ENCODE data around the gene GRPEL1.

GRCh38 chr4:7018281-7018680 is 49.6 kb downstream of the GRPEL1 start:
- no peak for TF ChIP-seq TCF7L2 (IDR thresholded peaks at IDR 0.05; ENCODE audit: low read depth, low read length)
- no peak for TF ChIP-seq NFIC (IDR thresholded peaks at IDR 0.05; ENCODE audit: low read length)
- TF ChIP-seq CBFB (CRISPR knock-in tag; IDR thresholded peaks at IDR 0.05), result no peak
- TF ChIP-seq ZKSCAN8 (CRISPR knock-in tag; IDR thresholded peaks at IDR 0.05; ENCODE audit: borderline replicate concordance), result no peak
- no peak for TF ChIP-seq ETS1 (CRISPR knock-in tag; IDR thresholded peaks at IDR 0.05)
- no peak for TF ChIP-seq CTCF (CRISPR knock-in tag; IDR thresholded peaks at IDR 0.05)
- no peak for TF ChIP-seq ZNF580 (CRISPR knock-in tag; IDR thresholded peaks at IDR 0.05; ENCODE audit: borderline replicate concordance, low read depth)
- no peak for TF ChIP-seq E2F2 (CRISPR knock-in tag; IDR thresholded peaks at IDR 0.05; ENCODE audit: borderline replicate concordance)
- no peak for TF ChIP-seq MEIS2 (CRISPR knock-in tag; IDR thresholded peaks at IDR 0.05)
- TF ChIP-seq YY1 (IDR thresholded peaks at IDR 0.05; ENCODE audit: insufficient read depth, insufficient replicate concordance, low read depth, low read length), result no peak

Data from HepG2 (cell line).